8988T (cell line): Measurements from ENCODE around the gene KCNAB1.

Experiments used
- DNase-seq: peaks from one replicate; pipeline ENCODE4 v3.0.0; 2011

KCNAB1 gene

GRCh38 chr3:156140001-156140595 is 19.7 kb downstream of the KCNAB1 start:
- DNase-seq = no peak

GRCh38 chr3:156142702-156143101 is 22.3 kb downstream of the KCNAB1 start:
- no peak for DNase-seq

- DNase-seq = no peak
Measured at GRCh38 chr3:156143136-156143535, 22.8 kb downstream of the KCNAB1 start.

GRCh38 chr3:156144060-156144459 is 23.7 kb downstream of the KCNAB1 start:
- DNase-seq = no peak

GRCh38 chr3:156145866-156146265 is 25.5 kb downstream of the KCNAB1 start:
- no peak for DNase-seq

GRCh38 chr3:156148345-156148945 is 28.1 kb downstream of the KCNAB1 start:
- DNase-seq = no peak

- no peak for DNase-seq
Measured at GRCh38 chr3:156148946-156149381, 28.6 kb downstream of the KCNAB1 start.

GRCh38 chr3:156149876-156150275 is 29.5 kb downstream of the KCNAB1 start:
- DNase-seq = no peak

GRCh38 chr3:156150434-156151066 is 30.2 kb downstream of the KCNAB1 start:
- DNase-seq = no peak

GRCh38 chr3:156151824-156152428 is 31.5 kb downstream of the KCNAB1 start:
- DNase-seq = peak; percentile 21

- no peak for DNase-seq
Measured at GRCh38 chr3:156158656-156159295, 38.4 kb downstream of the KCNAB1 start.

GRCh38 chr3:156160647-156161046 is 40.3 kb downstream of the KCNAB1 start:
- DNase-seq = no peak

GRCh38 chr3:156161172-156161571 is 40.8 kb downstream of the KCNAB1 start:
- no peak for DNase-seq

GRCh38 chr3:156163848-156164247 is 43.5 kb downstream of the KCNAB1 start:
- DNase-seq = no peak

GRCh38 chr3:156166808-156167207 is 46.4 kb downstream of the KCNAB1 start:
- DNase-seq = no peak

GRCh38 chr3:156170571-156170970 is 50.2 kb downstream of the KCNAB1 start:
- DNase-seq = no peak

- no peak for DNase-seq
Measured at GRCh38 chr3:156171281-156172267, 51.2 kb downstream of the KCNAB1 start.

- DNase-seq = no peak
Measured at GRCh38 chr3:156172536-156172935, 52.2 kb downstream of the KCNAB1 start.

GRCh38 chr3:156174229-156174847 is 54.0 kb downstream of the KCNAB1 start:
- DNase-seq = no peak

GRCh38 chr3:156175570-156175969 is 55.2 kb downstream of the KCNAB1 start:
- no peak for DNase-seq

GRCh38 chr3:156176048-156176447 is 55.7 kb downstream of the KCNAB1 start:
- no peak for DNase-seq
